ENCODE results near the gene ACADSB.
A peak's percentile ranks its signal among the peaks of the same experiment; 100 is the strongest.

GRCh38 chr10:123021517-123021916, 12.7 kb downstream of the ACADSB start:
- TF ChIP-seq, protein P1, sequence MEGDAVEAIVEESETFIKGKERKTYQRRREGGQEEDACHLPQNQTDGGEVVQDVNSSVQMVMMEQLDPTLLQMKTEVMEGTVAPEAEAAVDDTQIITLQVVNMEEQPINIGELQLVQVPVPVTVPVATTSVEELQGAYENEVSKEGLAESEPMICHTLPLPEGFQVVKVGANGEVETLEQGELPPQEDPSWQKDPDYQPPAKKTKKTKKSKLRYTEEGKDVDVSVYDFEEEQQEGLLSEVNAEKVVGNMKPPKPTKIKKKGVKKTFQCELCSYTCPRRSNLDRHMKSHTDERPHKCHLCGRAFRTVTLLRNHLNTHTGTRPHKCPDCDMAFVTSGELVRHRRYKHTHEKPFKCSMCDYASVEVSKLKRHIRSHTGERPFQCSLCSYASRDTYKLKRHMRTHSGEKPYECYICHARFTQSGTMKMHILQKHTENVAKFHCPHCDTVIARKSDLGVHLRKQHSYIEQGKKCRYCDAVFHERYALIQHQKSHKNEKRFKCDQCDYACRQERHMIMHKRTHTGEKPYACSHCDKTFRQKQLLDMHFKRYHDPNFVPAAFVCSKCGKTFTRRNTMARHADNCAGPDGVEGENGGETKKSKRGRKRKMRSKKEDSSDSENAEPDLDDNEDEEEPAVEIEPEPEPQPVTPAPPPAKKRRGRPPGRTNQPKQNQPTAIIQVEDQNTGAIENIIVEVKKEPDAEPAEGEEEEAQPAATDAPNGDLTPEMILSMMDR (IDR thresholded peaks at IDR 0.05; ENCODE audit: borderline replicate concordance, extremely low read depth, low read length, poor library complexity, severe bottlenecking) = peak; percentile 56
- TF ChIP-seq EZH2 (IDR thresholded peaks at IDR 0.05; ENCODE audit: borderline replicate concordance, low read depth, low read length, severe bottlenecking) = no peak

Measured in DND-41 (cell line).